Activated CD4-positive, alpha-beta T cell treated with anti-CD3 and anti-CD28 coated beads for 36 hours (primary cell): Measurements from ENCODE around the gene SNRNP40. TPM values are rescaled to one million over a fixed set of nuclear protein-coding genes. Genes with fewer than 3 reads are reported as not detected.

Experiments used
- ATAC-seq: fragments of 200-7000 bp; cut with Tn5 transposase; one replicate; pipeline ENCODE4 v1.10.0; 2021; ENCODE audit warnings: mild to moderate bottlenecking, moderate library complexity
- CTCF ChIA-PET: fragments of 350-600 bp; sonication (Branson Sonifier 250); formaldehyde crosslinking; loops from one replicate; lab custom pipeline; 2021; ENCODE audit warnings: antibody characterized with exemption; lab: Charles Lee
- POLR2A ChIA-PET: fragments of 350-600 bp; sonication (Branson Sonifier 250); formaldehyde crosslinking; loops from one replicate; lab custom pipeline; 2021; ENCODE audit warnings: antibody characterized with exemption, inconsistent platforms; lab: Charles Lee
- DNase-seq: peaks from one replicate; pipeline ENCODE4 v3.0.0-alpha.2; 2020
- H3K27ac Mint-ChIP-seq: one replicate; pipeline ENCODE4 v1.8.0; 2021; ENCODE audit warnings: mixed read lengths
- H3K27me3 Mint-ChIP-seq: one replicate; pipeline ENCODE4 v1.8.0; 2021; ENCODE audit warnings: mixed read lengths
- H3K36me3 Mint-ChIP-seq: one replicate; pipeline ENCODE4 v1.8.0; 2021; ENCODE audit warnings: low read depth, mixed read lengths
- H3K4me1 Mint-ChIP-seq: one replicate; pipeline ENCODE4 v1.8.0; 2021; ENCODE audit warnings: mixed read lengths
- H3K4me3 Mint-ChIP-seq: one replicate; pipeline ENCODE4 v1.8.0; 2021; ENCODE audit warnings: mild to moderate bottlenecking, moderate library complexity, mixed read lengths
- H3K9me3 Mint-ChIP-seq: one replicate; pipeline ENCODE4 v1.8.0; 2021; ENCODE audit warnings: low read depth, mixed read lengths
- intact Hi-C, 2 experiments: fragments of 100-400 bp; cut with DNase I in 1 of 2; cut with micrococcal nuclease in 1 of 2; formaldehyde crosslinking; loops; one replicate each; pipeline versions ENCODE4 v1.14.2 to v1.15.1; 2022 to 2024; cut with DNase I, micrococcal nuclease
- total RNA-seq, 2 experiments: library from RNA; stranded (reverse); gene quantifications; one replicate each; pipeline ENCODE4 v1.2.3, GENCODE V29; 2021

SNRNP40 gene
- 100 to 1,000 TPM; 101 to 111 TPM for total RNA-seq

GRCh38 chr1:31296486-31297276 is at the start of gene SNRNP40, which contains the start of gene ZCCHC17:
Gene SNRNP40 (minus strand): TSS chr1:31296788. CDS start chr1:31296751, 37 bp downstream.
Gene ZCCHC17 (plus strand): TSS chr1:31297032. CDS start chr1:31310099, 13,067 bp downstream.
- peak; percentile 94 for DNase-seq
- CTCF ChIA-PET = interaction anchor here (0.7 to 2.9 kb wide), 6 partner anchors 98 to 1683 kb away, joined by 3 to 12 read pairs (median 3); no protein-coding TSS in a partner anchor
- Mint-ChIP-seq H3K9me3 (no peaks in the 10 kb centered on the region), H3K36me3 (peaks cover 31% of the 10 kb centered on the region), H3K4me3 (no peak within 1 kb of the TSS), H3K27ac (no peak within 1 kb of the TSS), H3K27me3 (no peaks in the 10 kb centered on the region), H3K4me1 (peaks cover 34% of the 10 kb centered on the region)
- POLR2A ChIA-PET = interaction anchor here (0.5 to 1.5 kb wide), 10 partner anchors 9 to 716 kb away, joined by 3 to 9 read pairs (median 3); partner anchors contain the start of genes PEF1 and PUM1
- peak; percentile 98 for ATAC-seq
- intact Hi-C loops = loop anchor here (1.0 to 10.0 kb wide), 9 partner anchors 134 to 776 kb away; partner anchors contain the start of genes PUM1 (in 2 of the 2), PEF1 (in 1 of the 2) and TMEM39B (in 1 of the 2)

- POLR2A ChIA-PET = no interaction called here
- Mint-ChIP-seq H3K9me3 (no peaks in the 10 kb centered on the region), H3K4me3 (no peak overlapping the region), H3K36me3 (peaks cover 15% of the 10 kb centered on the region), H3K27me3 (no peaks in the 10 kb centered on the region), H3K4me1 (peaks cover 2% of the 10 kb centered on the region), H3K27ac (no peak overlapping the region)
- ATAC-seq (no peak), DNase-seq (no peak)
- CTCF ChIA-PET = no interaction called here
- intact Hi-C loops = no loop called here
Observed at GRCh38 chr1:31345635-31346034, 49.0 kb upstream of the SNRNP40 start.

GRCh38 chr1:31344503-31344902 is 47.9 kb upstream of the SNRNP40 start:
- ATAC-seq = no peak
- no peaks in the 10 kb centered on the region for H3K27me3 Mint-ChIP-seq
- intact Hi-C loops = no loop called here
- peaks cover 2% of the 10 kb centered on the region for H3K4me1 Mint-ChIP-seq
- CTCF ChIA-PET = no interaction called here
- no peak overlapping the region for H3K4me3 Mint-ChIP-seq
- DNase-seq = no peak
- POLR2A ChIA-PET = no interaction called here
- peaks cover 16% of the 10 kb centered on the region for H3K36me3 Mint-ChIP-seq
- no peak overlapping the region for H3K27ac Mint-ChIP-seq
- H3K9me3 Mint-ChIP-seq = no peaks in the 10 kb centered on the region

- H3K36me3 Mint-ChIP-seq = peaks cover 8% of the 10 kb centered on the region
- H3K9me3 Mint-ChIP-seq = no peaks in the 10 kb centered on the region
- H3K4me1 Mint-ChIP-seq = no peaks in the 10 kb centered on the region
- CTCF ChIA-PET = interaction anchor here (0.9 to 1.2 kb wide), 2 partner anchors 10 to 57 kb away, joined by 3 to 4 read pairs; no protein-coding TSS in a partner anchor
- intact Hi-C loops = loop anchor here in 1 of 2 experiments (10.0 kb wide), 1 partner anchor 152 kb away; no protein-coding TSS in a partner anchor
- DNase-seq (no peak), ATAC-seq (no peak)
- no peak overlapping the region for H3K4me3 Mint-ChIP-seq
- POLR2A ChIA-PET = no interaction called here
- no peaks in the 10 kb centered on the region for H3K27me3 Mint-ChIP-seq
- no peak overlapping the region for H3K27ac Mint-ChIP-seq
Observed at GRCh38 chr1:31336687-31337467, 40.3 kb upstream of the SNRNP40 start.

- DNase-seq (peak; percentile 6), ATAC-seq (no peak)
- Mint-ChIP-seq H3K27me3 (no peaks in the 10 kb centered on the region), H3K9me3 (no peaks in the 10 kb centered on the region), H3K4me1 (no peaks in the 10 kb centered on the region), H3K27ac (no peak overlapping the region), H3K36me3 (peaks cover 10% of the 10 kb centered on the region), H3K4me3 (no peak overlapping the region)
- ChIA-PET CTCF (interaction anchor here (0.6 kb wide), 1 partner anchor 320 kb away, joined by 3 read pairs; no protein-coding TSS in a partner anchor), POLR2A (no interaction called here)
- intact Hi-C loops = loop anchor here (1.0 to 10.0 kb wide), 2 partner anchors 150 to 151 kb away; no protein-coding TSS in a partner anchor
Observed at GRCh38 chr1:31335007-31335406, 38.4 kb upstream of the SNRNP40 start.

- H3K4me1 Mint-ChIP-seq = no peaks in the 10 kb centered on the region
- intact Hi-C loops = no loop called here
- POLR2A ChIA-PET = no interaction called here
- no peak overlapping the region for H3K27ac Mint-ChIP-seq
- ATAC-seq (no peak), DNase-seq (no peak)
- H3K27me3 Mint-ChIP-seq = no peaks in the 10 kb centered on the region
- H3K4me3 Mint-ChIP-seq = no peak overlapping the region
- H3K36me3 Mint-ChIP-seq = peaks cover 9% of the 10 kb centered on the region
- H3K9me3 Mint-ChIP-seq = no peaks in the 10 kb centered on the region
- CTCF ChIA-PET = interaction anchor here (0.5 to 1.0 kb wide), 4 partner anchors 10 to 510 kb away, joined by 3 to 5 read pairs (median 3); no protein-coding TSS in a partner anchor
Observed at GRCh38 chr1:31327381-31327780, 30.8 kb upstream of the SNRNP40 start.

- no peak overlapping the region for H3K27ac Mint-ChIP-seq
- H3K36me3 Mint-ChIP-seq = peaks cover 6% of the 10 kb centered on the region
- DNase-seq (no peak), ATAC-seq (no peak)
- H3K9me3 Mint-ChIP-seq = no peaks in the 10 kb centered on the region
- no peaks in the 10 kb centered on the region for H3K27me3 Mint-ChIP-seq
- CTCF ChIA-PET = interaction anchor here (0.7 kb wide), 2 partner anchors 82 to 490 kb away, joined by 3 to 4 read pairs; no protein-coding TSS in a partner anchor
- intact Hi-C loops = no loop called here
- no peaks in the 10 kb centered on the region for H3K4me1 Mint-ChIP-seq
- H3K4me3 Mint-ChIP-seq = no peak overlapping the region
- POLR2A ChIA-PET = interaction anchor here (0.7 kb wide), 1 partner anchor 270 kb away, joined by 4 read pairs; no protein-coding TSS in a partner anchor
Observed at GRCh38 chr1:31326461-31326860, 29.9 kb upstream of the SNRNP40 start.

- intact Hi-C loops = no loop called here
- POLR2A ChIA-PET = no interaction called here
- peaks cover 13% of the 10 kb centered on the region for H3K36me3 Mint-ChIP-seq
- no peaks in the 10 kb centered on the region for H3K27me3 Mint-ChIP-seq
- H3K27ac Mint-ChIP-seq = no peak overlapping the region
- DNase-seq = no peak
- no peak for ATAC-seq
- CTCF ChIA-PET = interaction anchor here (0.5 to 0.6 kb wide), 2 partner anchors 69 to 396 kb away, joined by 3 read pairs; no protein-coding TSS in a partner anchor
- H3K4me1 Mint-ChIP-seq = no peaks in the 10 kb centered on the region
- no peak overlapping the region for H3K4me3 Mint-ChIP-seq
- no peaks in the 10 kb centered on the region for H3K9me3 Mint-ChIP-seq
Observed at GRCh38 chr1:31324992-31325391, 28.4 kb upstream of the SNRNP40 start.

- Mint-ChIP-seq H3K4me1 (no peaks in the 10 kb centered on the region), H3K4me3 (no peak overlapping the region), H3K36me3 (peaks cover 14% of the 10 kb centered on the region), H3K9me3 (no peaks in the 10 kb centered on the region), H3K27me3 (no peaks in the 10 kb centered on the region), H3K27ac (no peak overlapping the region)
- intact Hi-C loops = no loop called here
- ATAC-seq = no peak
- ChIA-PET POLR2A (no interaction called here), CTCF (no interaction called here)
- DNase-seq = no peak
Observed at GRCh38 chr1:31324093-31324492, 27.5 kb upstream of the SNRNP40 start.

- no peak for DNase-seq
- ChIA-PET POLR2A (interaction anchor here (0.6 kb wide), 2 partner anchors 16 to 312 kb away, joined by 3 to 5 read pairs; no protein-coding TSS in a partner anchor), CTCF (interaction anchor here (0.7 kb wide), 1 partner anchor 35 kb away, joined by 3 read pairs; no protein-coding TSS in a partner anchor)
- Mint-ChIP-seq H3K36me3 (peaks cover 39% of the 10 kb centered on the region), H3K27me3 (no peaks in the 10 kb centered on the region), H3K27ac (no peak overlapping the region), H3K4me3 (no peak overlapping the region), H3K9me3 (no peaks in the 10 kb centered on the region), H3K4me1 (no peaks in the 10 kb centered on the region)
- ATAC-seq = no peak
- intact Hi-C loops = no loop called here
Observed at GRCh38 chr1:31318146-31318545, 21.6 kb upstream of the SNRNP40 start.

GRCh38 chr1:31315902-31316301 is 19.3 kb upstream of the SNRNP40 start:
- intact Hi-C loops = no loop called here
- H3K9me3 Mint-ChIP-seq = no peaks in the 10 kb centered on the region
- POLR2A ChIA-PET = no interaction called here

More at GRCh38 chr1:31315902-31316301, 19.3 kb upstream of the SNRNP40 start:
- DNase-seq (no peak), ATAC-seq (no peak)
- no peak overlapping the region for H3K27ac Mint-ChIP-seq
- no peaks in the 10 kb centered on the region for H3K4me1 Mint-ChIP-seq
- CTCF ChIA-PET = no interaction called here
- no peak overlapping the region for H3K4me3 Mint-ChIP-seq
- H3K27me3 Mint-ChIP-seq = no peaks in the 10 kb centered on the region
- peaks cover 46% of the 10 kb centered on the region for H3K36me3 Mint-ChIP-seq
